Spleen (tissue), 11 donors: ENCODE data around the gene TNS2. TPM values are rescaled to one million over a fixed set of nuclear protein-coding genes. Genes with fewer than 3 reads are reported as not detected.
A peak's percentile ranks its signal among the peaks of the same experiment; 100 is the strongest.

Experiments
- DNase-seq: peaks from one replicate; pipeline ENCODE4 v3.0.0-alpha.2; 2020
- H3K27ac ChIP-seq, 8 donors: fragments of 200-600 bp; sonication (generic) in 7 of 8; 1 replicate in 4 of 8; 2 replicates in 4 of 8; pipeline versions ENCODE4 v1.5.0 to v1.8.0; 2016 to 2021; ENCODE audit warnings: inconsistent platforms in 4 of 8, mild to moderate bottlenecking in 4 of 8, moderate library complexity in 1 of 8
- H3K27me3 ChIP-seq, 7 donors: fragments of 200-600 bp; sonication (generic) in 6 of 7; replicated peaks in 1 of 7; 1 replicate in 4 of 7; 2 replicates in 3 of 7; pipeline versions ENCODE4 v1.5.0 to v1.8.0; 2016 to 2021; ENCODE audit warnings: inconsistent platforms in 3 of 7, mild to moderate bottlenecking in 1 of 7
- H3K36me3 ChIP-seq, 6 donors: fragments of 200-600 bp; sonication (generic) in 5 of 6; 1 replicate in 4 of 6; 2 replicates in 2 of 6; pipeline versions ENCODE4 v1.5.0 to v1.8.0; 2016 to 2021; ENCODE audit warnings: inconsistent platforms in 2 of 6
- H3K4me1 ChIP-seq, 6 donors: fragments of 200-600 bp; sonication (generic) in 5 of 6; 1 replicate in 3 of 6; 2 replicates in 3 of 6; pipeline versions ENCODE4 v1.5.0 to v1.8.0; 2016 to 2021; ENCODE audit warnings: inconsistent platforms in 3 of 6
- H3K4me3 ChIP-seq, 8 donors: fragments of 200-600 bp; sonication (generic) in 7 of 8; 1 replicate in 4 of 8; 2 replicates in 4 of 8; pipeline versions ENCODE4 v1.5.0 to v1.8.0; 2016 to 2021; ENCODE audit warnings: inconsistent platforms in 4 of 8, mild to moderate bottlenecking in 4 of 8, moderate library complexity in 2 of 8
- H3K9me3 ChIP-seq, 8 donors: fragments of 200-600 bp; sonication (generic) in 7 of 8; 1 replicate in 4 of 8; 2 replicates in 4 of 8; pipeline versions ENCODE4 v1.5.0 to v1.8.0; 2016 to 2021; ENCODE audit warnings: inconsistent platforms in 4 of 8
- CTCF ChIP-seq, 11 experiments: fragments of 200-600 bp in 7 of 11; fragments of 450-650 bp in 4 of 11; sonication (generic) in 4 of 11; IDR thresholded peaks in 8 of 11; conservative IDR thresholded peaks in 3 of 11; 1 replicate in 7 of 11; 2 replicates in 4 of 11; pipeline versions ENCODE4 v1.4.0 to v1.8.0; 2016 to 2021; ENCODE audit warnings: antibody characterized with exemption in 11 of 11, inconsistent platforms in 4 of 11, mild to moderate bottlenecking in 1 of 11
- POLR2A ChIP-seq, 3 donors: fragments of 450-650 bp; IDR thresholded peaks; one replicate each; pipeline ENCODE4 v1.5.1; 2017; ENCODE audit warnings: antibody characterized with exemption in 3 of 3, mild to moderate bottlenecking in 1 of 3
- POLR2AphosphoS5 ChIP-seq, 3 donors: sonication (generic); formaldehyde crosslinking; IDR thresholded peaks; one replicate each; pipeline ENCODE4 v1.5.1; 2017; ENCODE audit warnings: antibody characterized with exemption in 3 of 3
- WGBS, 5 donors: extraction: QIAGEN DNeasy Blood & Tissue Kit in 3 of 5; methylation state at CpG; one replicate each; pipeline versions ENCODE4 v1.1.5 to v1.1.7; 2013 to 2018; 5-methylcytosine and 5-hydroxymethylcytosine counted together
- intact Hi-C: fragments of 100-400 bp; cut with DNase I; formaldehyde crosslinking; loops from one replicate; pipeline ENCODE4 v1.15.0; 2023; ENCODE audit warnings: low total_unique reads
- polyA plus RNA-seq, 3 donors: library from polyadenylated mRNA; stranded (reverse); fragments of 200-250 nt; gene quantifications; one replicate each; pipeline ENCODE4 v1.2.1, GENCODE V29; 2013
- total RNA-seq, 7 donors: library from RNA; depleted of rRNA in 3 of 7; stranded (reverse); fragments of >200 nt in 3 of 7; fragmentation: NEBNext Ultra II Directional in 4 of 7; extraction: Animal tissue kit (Norgen Biotek cat#: 25700) in 4 of 7; gene quantifications; one replicate each; pipeline versions ENCODE4 v1.1.0 to v1.2.1, GENCODE V29; 2016 to 2021
- donor health status: healthy with polysubstance abuse.
- donor health status: DM: no; HTN: no; CAD: no; lungs with moderate emphysema.
- donor health status: DM: no; HTN: no; CAD: no.
- donor health status: Bipolar disorder and iron deficiency.
- donor health status: healthy.
- donor health status: DM: no; HTN: no; CAD: no.
- donor health status: DM: yes; HTN: yes; CAD: no.

The TNS2 gene
- total and polyA plus RNA-seq, 10 donors, result 36.6 to 301 (median 162) TPM

- peak overlapping the region in 4 of 8 donors; percentile 59 to 94 (median 69) for H3K27ac ChIP-seq
- H3K9me3 ChIP-seq, result no peaks in the 10 kb centered on the region
- peaks cover 0 to 11% (median 0%) of the 10 kb centered on the region in 7 donors for H3K27me3 ChIP-seq
- intact Hi-C loops, result no loop called here
- WGBS, 5 donors, result 71 to 91% (median 87%) methylated on average over 21 to 35 of the region's 35 CpGs
- TF ChIP-seq POLR2AphosphoS5 (IDR thresholded peaks at IDR 0.05) (peak; percentile 17 to 69 (median 41)), POLR2A (IDR thresholded peaks at IDR 0.05) (no peak)
- peaks cover 0 to 92% (median 47%) of the 10 kb centered on the region in 6 donors for H3K36me3 ChIP-seq
- peak; percentile 70 for DNase-seq
- H3K4me3 ChIP-seq, result no peak overlapping the region
- peaks cover 4 to 97% (median 39%) of the 10 kb centered on the region in 6 donors for H3K4me1 ChIP-seq
Measured at GRCh38 chr12:53058674-53059433, 9.0 kb downstream of the TNS2 start.

GRCh38 chr12:53059434-53060063 is 9.7 kb downstream of the TNS2 start:
- no peak for DNase-seq
- no peaks in the 10 kb centered on the region for H3K9me3 ChIP-seq
- peaks cover 0 to 98% (median 54%) of the 10 kb centered on the region in 6 donors for H3K36me3 ChIP-seq
- intact Hi-C loops, result no loop called here
- peak overlapping the region in 5 of 8 donors; percentile 5 to 94 (median 59) for H3K27ac ChIP-seq
- H3K4me1 ChIP-seq, result peaks cover 0 to 95% (median 34%) of the 10 kb centered on the region in 6 donors
- TF ChIP-seq POLR2AphosphoS5 (IDR thresholded peaks at IDR 0.05) (peak in 2 of 3 donors; percentile 53 to 79), POLR2A (IDR thresholded peaks at IDR 0.05) (no peak)
- H3K27me3 ChIP-seq, result peaks cover 0 to 11% (median 0%) of the 10 kb centered on the region in 7 donors
- 85 to 94% (median 87%) methylated on average over 3 to 24 of the region's 24 CpGs for WGBS, 5 donors
- no peak overlapping the region for H3K4me3 ChIP-seq

GRCh38 chr12:53060064-53060720 is 10.3 kb downstream of the TNS2 start:
- Histone ChIP-seq H3K36me3 (peaks cover 0 to 100% (median 60%) of the 10 kb centered on the region in 6 donors), H3K27me3 (peaks cover 0 to 11% (median 0%) of the 10 kb centered on the region in 7 donors), H3K4me3 (no peak overlapping the region), H3K4me1 (peaks cover 0 to 91% (median 31%) of the 10 kb centered on the region in 6 donors), H3K27ac (peak overlapping the region in 6 of 8 donors; percentile 5 to 94 (median 59)), H3K9me3 (no peaks in the 10 kb centered on the region)
- intact Hi-C loops, result no loop called here
- WGBS, 5 donors, result 65 to 84% (median 82%) methylated on average over 9 to 17 of the region's 17 CpGs
- DNase-seq, result no peak
- peak in 2 of 3 donors; percentile 5 to 21 for TF ChIP-seq POLR2AphosphoS5 (IDR thresholded peaks at IDR 0.05)
- TF ChIP-seq CTCF (IDR thresholded peaks at IDR 0.05 in 8 of 11, conservative IDR thresholded peaks at IDR 0.05 in 3 of 11), result no peak
- TF ChIP-seq POLR2A (IDR thresholded peaks at IDR 0.05), result no peak

GRCh38 chr12:53060721-53061276 is 10.9 kb downstream of the TNS2 start:
- Histone ChIP-seq H3K4me3 (no peak overlapping the region), H3K27me3 (peaks cover 0 to 11% (median 0%) of the 10 kb centered on the region in 7 donors), H3K9me3 (no peaks in the 10 kb centered on the region), H3K27ac (peak overlapping the region in 7 of 8 donors; percentile 5 to 94 (median 59)), H3K4me1 (peaks cover 1 to 91% (median 30%) of the 10 kb centered on the region in 6 donors), H3K36me3 (peaks cover 0 to 100% (median 63%) of the 10 kb centered on the region in 6 donors)
- DNase-seq, result peak; percentile 77
- intact Hi-C loops, result no loop called here
- TF ChIP-seq POLR2AphosphoS5 (IDR thresholded peaks at IDR 0.05), result peak; percentile 3 to 81 (median 61)
- no peak for TF ChIP-seq POLR2A (IDR thresholded peaks at IDR 0.05)
- 53 to 64% (median 63%) methylated on average over 8 to 18 of the region's 18 CpGs for WGBS, 5 donors

GRCh38 chr12:53061404-53062010 is 11.6 kb downstream of the TNS2 start:
- DNase-seq, result peak; percentile 70
- TF ChIP-seq POLR2AphosphoS5 (IDR thresholded peaks at IDR 0.05), result peak in 2 of 3 donors; percentile 34 to 61
- no peak for TF ChIP-seq CTCF (IDR thresholded peaks at IDR 0.05 in 8 of 11, conservative IDR thresholded peaks at IDR 0.05 in 3 of 11)
- intact Hi-C loops, result no loop called here
- H3K4me1 ChIP-seq, result peaks cover 8 to 91% (median 36%) of the 10 kb centered on the region in 6 donors
- peaks cover 0 to 100% (median 66%) of the 10 kb centered on the region in 6 donors for H3K36me3 ChIP-seq
- H3K27ac ChIP-seq, result peak overlapping the region in 5 of 8 donors; percentile 20 to 94 (median 59)
- 71 to 87% (median 81%) methylated on average over 2 to 5 of the region's 5 CpGs for WGBS, 5 donors
- H3K9me3 ChIP-seq, result no peaks in the 10 kb centered on the region
- H3K4me3 ChIP-seq, result no peak overlapping the region
- H3K27me3 ChIP-seq, result peaks cover 0 to 11% (median 0%) of the 10 kb centered on the region in 7 donors
